ENCODE results near the gene RAB31. TPM values are rescaled to one million over a fixed set of nuclear protein-coding genes. Genes with fewer than 3 reads are reported as not detected.
A peak's percentile ranks its signal among the peaks of the same experiment; 100 is the strongest.

RAB31 gene
- polyA plus RNA-seq, 1 donor (not counting 4 experiments of a cell fraction or from before 2014, with no cell fraction given) = 47.0 TPM

DNA sequence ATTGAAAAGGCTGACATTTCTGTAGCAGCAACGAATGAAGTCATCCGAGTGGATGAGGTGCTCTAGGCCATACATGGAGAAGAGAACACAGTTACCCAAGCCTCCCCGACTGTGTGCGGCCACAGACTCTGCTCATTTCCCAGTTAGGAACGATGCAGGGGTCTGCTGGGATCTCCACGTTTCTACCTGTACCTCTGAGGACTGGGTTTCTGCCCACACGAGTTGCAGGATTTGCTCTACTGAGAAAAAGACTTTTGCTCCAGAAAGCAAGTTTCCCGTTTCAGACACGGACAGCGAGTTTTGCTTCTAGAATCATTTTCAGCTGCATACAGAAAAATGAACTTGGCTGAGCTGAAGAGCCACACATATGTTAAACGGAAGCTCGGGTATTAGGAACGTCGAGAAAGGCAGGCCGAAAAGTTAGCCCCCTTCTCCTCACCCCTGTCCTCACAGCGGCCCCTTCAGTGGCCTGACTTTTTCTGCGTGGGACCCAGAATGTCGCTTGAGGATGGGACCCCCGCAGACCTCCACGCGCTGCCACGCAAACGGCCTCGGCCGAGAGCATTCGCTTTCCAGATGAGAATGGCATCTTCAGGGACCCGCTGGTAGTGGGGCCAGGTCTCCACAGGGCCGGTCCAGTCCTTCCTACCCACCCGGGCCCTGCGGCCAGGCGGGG is 582 bp upstream of the RAB31 start:
- H3K4me3 ChIP-seq (ENCODE audit: control insufficient read depth in 2 of 3, extremely low read depth in 1 of 3, insufficient read depth in 2 of 3, low read depth in 1 of 3, low read length in 3 of 3) = peak overlapping the region; percentile 41 to 90 (median 70)
- DNase-seq (ENCODE audit: low read depth, low spot score) (no peak), FAIRE-seq (no peak)
- no peaks in the 10 kb centered on the region for H3K27me3 ChIP-seq (ENCODE audit: control insufficient read depth, extremely low read depth, insufficient read depth, low read length)
- H3K27ac ChIP-seq (ENCODE audit: control insufficient read depth, insufficient read depth, low read length) = peak overlapping the region; percentile 37
- dilution Hi-C loops (cut with MboI; ENCODE audit: extremely low pct_ligation_motif_present, low sequenced_read_pairs) = no loop called here
- H3K4me2 ChIP-seq (ENCODE audit: control insufficient read depth, extremely low read depth, insufficient read depth, low read depth, low read length) = peak overlapping the region; percentile 91
- peaks cover 3 to 11% of the 10 kb centered on the region in 2 experiments for H3K36me3 ChIP-seq (ENCODE audit: control insufficient read depth in 2 of 2, extremely low read depth in 1 of 2, insufficient read depth in 2 of 2, low read length in 2 of 2)
- H2AFZ ChIP-seq (ENCODE audit: control insufficient read depth, low read length) = peak overlapping the region; percentile 82
- no peaks in the 10 kb centered on the region for H4K20me1 ChIP-seq (ENCODE audit: control insufficient read depth, extremely low read depth, insufficient read depth, low read length)
- TF ChIP-seq, protein P1, sequence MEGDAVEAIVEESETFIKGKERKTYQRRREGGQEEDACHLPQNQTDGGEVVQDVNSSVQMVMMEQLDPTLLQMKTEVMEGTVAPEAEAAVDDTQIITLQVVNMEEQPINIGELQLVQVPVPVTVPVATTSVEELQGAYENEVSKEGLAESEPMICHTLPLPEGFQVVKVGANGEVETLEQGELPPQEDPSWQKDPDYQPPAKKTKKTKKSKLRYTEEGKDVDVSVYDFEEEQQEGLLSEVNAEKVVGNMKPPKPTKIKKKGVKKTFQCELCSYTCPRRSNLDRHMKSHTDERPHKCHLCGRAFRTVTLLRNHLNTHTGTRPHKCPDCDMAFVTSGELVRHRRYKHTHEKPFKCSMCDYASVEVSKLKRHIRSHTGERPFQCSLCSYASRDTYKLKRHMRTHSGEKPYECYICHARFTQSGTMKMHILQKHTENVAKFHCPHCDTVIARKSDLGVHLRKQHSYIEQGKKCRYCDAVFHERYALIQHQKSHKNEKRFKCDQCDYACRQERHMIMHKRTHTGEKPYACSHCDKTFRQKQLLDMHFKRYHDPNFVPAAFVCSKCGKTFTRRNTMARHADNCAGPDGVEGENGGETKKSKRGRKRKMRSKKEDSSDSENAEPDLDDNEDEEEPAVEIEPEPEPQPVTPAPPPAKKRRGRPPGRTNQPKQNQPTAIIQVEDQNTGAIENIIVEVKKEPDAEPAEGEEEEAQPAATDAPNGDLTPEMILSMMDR (optimal IDR thresholded peaks at IDR 0.05 in 1 of 3, IDR thresholded peaks at IDR 0.05 in 1 of 3, conservative IDR thresholded peaks at IDR 0.05 in 1 of 3; ENCODE audit: extremely low read depth in 1 of 3, insufficient read depth in 2 of 3, low read length in 3 of 3) = no peak
- no peak for TF ChIP-seq EZH2 (IDR thresholded peaks at IDR 0.05; ENCODE audit: low read length)
- H3K79me2 ChIP-seq (ENCODE audit: control insufficient read depth, insufficient read depth, low read length) = peaks cover 29% of the 10 kb centered on the region
- peak overlapping the region; percentile 83 for H3K9ac ChIP-seq (ENCODE audit: control insufficient read depth, extremely low read depth, insufficient read depth, low read length)
- H3K9me3 ChIP-seq (ENCODE audit: control insufficient read depth, low read depth, low read length) = no peaks in the 10 kb centered on the region
- no peaks in the 10 kb centered on the region for H3K9me1 ChIP-seq (ENCODE audit: control insufficient read depth, extremely low read depth, insufficient read depth, low read length)
- H3K4me1 ChIP-seq (ENCODE audit: control insufficient read depth, extremely low read depth, insufficient read depth, low read length) = peaks cover 34% of the 10 kb centered on the region

DNA sequence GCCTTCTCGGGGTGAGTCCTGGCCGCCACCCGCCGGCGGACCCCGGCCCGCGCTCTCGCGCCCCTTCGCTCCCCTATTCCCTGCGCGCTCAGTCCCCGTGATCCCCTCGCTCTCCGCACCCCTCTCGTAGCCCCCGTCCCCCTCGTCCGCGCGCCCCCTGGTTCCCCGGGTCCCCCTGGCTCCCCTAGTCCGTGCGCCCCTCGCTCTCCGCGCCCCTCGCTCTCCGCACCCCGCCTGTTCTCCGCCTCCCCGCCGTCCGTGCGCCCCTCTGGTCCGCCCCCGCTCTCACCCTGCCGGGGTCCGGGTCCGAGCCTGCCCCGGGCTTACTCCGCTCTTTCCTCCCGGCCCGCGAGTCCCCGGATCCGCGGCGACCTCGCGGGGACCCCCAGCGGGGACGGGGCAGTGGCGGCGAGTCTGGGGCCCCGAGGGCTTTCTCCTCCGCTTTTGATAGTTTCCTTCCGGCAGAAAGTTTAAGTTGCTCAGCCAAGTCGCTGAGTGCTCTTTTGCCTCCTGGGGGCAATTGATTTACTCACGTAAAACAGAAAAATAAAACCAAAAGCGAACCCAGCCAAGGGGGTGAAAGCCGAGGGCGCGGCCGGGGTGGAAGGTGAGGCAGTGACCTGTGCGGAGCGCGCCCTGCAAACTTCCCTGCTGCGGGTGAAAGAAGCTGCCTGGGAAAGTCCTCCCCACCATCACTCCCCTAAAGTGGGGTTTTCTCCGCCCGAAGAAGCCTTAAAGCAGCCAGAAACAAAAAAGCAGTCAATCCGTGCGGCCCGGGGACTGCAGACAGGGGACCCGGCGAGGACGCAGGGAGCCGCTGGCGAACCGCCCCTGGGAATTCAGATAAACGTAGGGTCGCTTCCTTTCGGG is 568 bp downstream of the RAB31 start:
- Histone ChIP-seq H3K9me3 (ENCODE audit: control insufficient read depth, low read depth, low read length) (no peaks in the 10 kb centered on the region), H3K4me2 (ENCODE audit: control insufficient read depth, extremely low read depth, insufficient read depth, low read depth, low read length) (peak overlapping the region; percentile 91), H3K79me2 (ENCODE audit: control insufficient read depth, insufficient read depth, low read length) (peaks cover 40% of the 10 kb centered on the region), H3K27me3 (ENCODE audit: control insufficient read depth, extremely low read depth, insufficient read depth, low read length) (no peaks in the 10 kb centered on the region), H4K20me1 (ENCODE audit: control insufficient read depth, extremely low read depth, insufficient read depth, low read length) (no peaks in the 10 kb centered on the region), H3K9ac (ENCODE audit: control insufficient read depth, extremely low read depth, insufficient read depth, low read length) (peak overlapping the region; percentile 83), H3K4me3 (ENCODE audit: control insufficient read depth in 2 of 3, extremely low read depth in 1 of 3, insufficient read depth in 2 of 3, low read depth in 1 of 3, low read length in 3 of 3) (peak overlapping the region; percentile 70 to 90 (median 74)), H3K36me3 (ENCODE audit: control insufficient read depth in 2 of 2, extremely low read depth in 1 of 2, insufficient read depth in 2 of 2, low read length in 2 of 2) (peaks cover 3 to 11% of the 10 kb centered on the region in 2 experiments), H2AFZ (ENCODE audit: control insufficient read depth, low read length) (peak overlapping the region; percentile 54), H3K9me1 (ENCODE audit: control insufficient read depth, extremely low read depth, insufficient read depth, low read length) (no peaks in the 10 kb centered on the region), H3K4me1 (ENCODE audit: control insufficient read depth, extremely low read depth, insufficient read depth, low read length) (peaks cover 34% of the 10 kb centered on the region), H3K27ac (ENCODE audit: control insufficient read depth, insufficient read depth, low read length) (peak overlapping the region; percentile 37)
- TF ChIP-seq EZH2 (IDR thresholded peaks at IDR 0.05; ENCODE audit: low read length) = no peak
- TF ChIP-seq, protein P1 (optimal IDR thresholded peaks at IDR 0.05 in 1 of 3, IDR thresholded peaks at IDR 0.05 in 1 of 3, conservative IDR thresholded peaks at IDR 0.05 in 1 of 3; ENCODE audit: extremely low read depth in 1 of 3, insufficient read depth in 2 of 3, low read length in 3 of 3) = no peak
- DNase-seq (ENCODE audit: low read depth, low spot score) = no peak
- dilution Hi-C loops (cut with MboI; ENCODE audit: extremely low pct_ligation_motif_present, low sequenced_read_pairs) = no loop called here
- no peak for FAIRE-seq

Data from keratinocyte (primary cell).